ENCODE results near the gene OR5M3. TPM values are rescaled to one million over a fixed set of nuclear protein-coding genes. Genes with fewer than 3 reads are reported as not detected.

Gene OR5M3
- total RNA-seq, 1 experiment from 2014 or later: not detected

DNA sequence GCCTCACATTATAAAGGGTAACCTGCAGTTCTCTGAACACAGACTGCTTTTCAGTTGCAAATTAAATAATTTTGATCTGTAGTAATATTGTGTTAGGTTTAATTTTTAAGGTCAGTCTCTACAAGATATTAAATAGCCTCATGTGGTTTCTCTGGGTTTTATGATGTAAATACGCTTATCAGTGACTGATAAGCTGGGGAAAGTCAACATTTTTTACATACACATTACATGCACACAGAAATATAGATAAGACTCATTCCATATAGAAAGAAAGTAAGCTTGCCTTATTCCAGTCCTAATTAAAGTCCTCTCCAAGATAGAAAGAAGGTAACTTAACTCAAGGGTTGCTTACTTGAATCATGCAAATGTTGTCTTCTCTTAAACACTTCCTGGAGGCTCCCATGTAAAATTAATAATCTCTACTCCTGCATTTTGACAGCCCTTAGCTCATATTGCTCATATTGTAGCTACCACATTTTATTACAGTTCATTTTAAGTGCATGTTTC, 1.6 kb upstream of the OR5M3 start:
- intact Hi-C loops (cut with micrococcal nuclease): no loop called here
- POLR2A ChIA-PET: no interaction called here
- Histone ChIP-seq H3K4me3 (replicated peaks in 1 of 2; ENCODE audit: low read depth in 1 of 2, low read length in 2 of 2) (no peak overlapping the region), H3K27me3 (ENCODE audit: insufficient read depth, low read length) (no peaks in the 10 kb centered on the region), H3K9ac (ENCODE audit: low read length) (no peak overlapping the region), H4K20me1 (ENCODE audit: insufficient read depth) (no peaks in the 10 kb centered on the region), H3K4me1 (ENCODE audit: control insufficient read depth in 1 of 2, insufficient read depth in 2 of 2, low read length in 2 of 2) (no peaks in the 10 kb centered on the region), H3K9me2 (ENCODE audit: insufficient read depth) (no peaks in the 10 kb centered on the region), H2AFZ (ENCODE audit: low read depth, low read length, poor library complexity, severe bottlenecking) (no peak overlapping the region), H3K4me2 (ENCODE audit: low read length) (no peak overlapping the region), H3K36me3 (ENCODE audit: control insufficient read depth in 1 of 2, insufficient read depth in 2 of 2, low read length in 2 of 2) (no peaks in the 10 kb centered on the region), H3K27ac (ENCODE audit: low read depth, low read length) (no peak overlapping the region), H3K9me3 (ENCODE audit: control insufficient read depth in 1 of 2, insufficient read depth in 1 of 2, low read depth in 1 of 2, low read length in 2 of 2) (peaks cover 0 to 12% of the 10 kb centered on the region in 2 experiments; a peak in 2 of 4 replicates), H3K79me2 (ENCODE audit: insufficient read depth, low read length) (no peaks in the 10 kb centered on the region)
- no TSS peak for BruUV-seq (replicated peaks)
- no peak for ATAC-seq
- no peak for DNase-seq (ENCODE audit: low read depth, low spot score)
- RAD21 ChIA-PET (ENCODE audit: low non-redundant PET in 1 of 2, low total read pairs in 2 of 2, uncharacterized antibody in 2 of 2, unreplicated experiment in 2 of 2): no interaction called here
- CTCF ChIA-PET: no interaction called here
- TF ChIP-seq EZH2 (IDR thresholded peaks at IDR 0.05) (no peak), ZNF274 (IDR thresholded peaks at IDR 0.05; ENCODE audit: low read depth, low read length) (no peak), ZBTB33 (IDR thresholded peaks at IDR 0.05; ENCODE audit: extremely low read depth, insufficient replicate concordance, low read length) (no peak), ELF1 (IDR thresholded peaks at IDR 0.05; ENCODE audit: borderline replicate concordance, low read depth) (no peak), TCF7L2 (IDR thresholded peaks at IDR 0.05; ENCODE audit: borderline replicate concordance, extremely low read depth, insufficient read depth, insufficient read length) (no peak), EZH2phosphoT487 (IDR thresholded peaks at IDR 0.05; ENCODE audit: borderline replicate concordance) (no peak), JUND (IDR thresholded peaks at IDR 0.05) (no peak), RAD21 (IDR thresholded peaks at IDR 0.05; ENCODE audit: low read depth) (no peak)
- TF ChIP-seq, protein P1, sequence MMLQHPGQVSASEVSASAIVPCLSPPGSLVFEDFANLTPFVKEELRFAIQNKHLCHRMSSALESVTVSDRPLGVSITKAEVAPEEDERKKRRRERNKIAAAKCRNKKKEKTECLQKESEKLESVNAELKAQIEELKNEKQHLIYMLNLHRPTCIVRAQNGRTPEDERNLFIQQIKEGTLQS (IDR thresholded peaks at IDR 0.05): no peak

Data from HCT116 (cell line).